Measurements from ENCODE around the gene SLC39A11. TPM values are rescaled to one million over a fixed set of nuclear protein-coding genes. Genes with fewer than 3 reads are reported as not detected.

Gene SLC39A11
- total RNA-seq, 1 experiment from 2014 or later = 46.4 TPM

GRCh38 chr17:72991651-72992050 is 100.8 kb downstream of the SLC39A11 start:
- POLR2A ChIA-PET = no interaction called here
- no peak for ATAC-seq
- no peak for DNase-seq (ENCODE audit: low read depth, low spot score)
- BruUV-seq (replicated peaks) = no TSS peak
- RAD21 ChIA-PET (ENCODE audit: low non-redundant PET in 1 of 2, low total read pairs in 2 of 2, uncharacterized antibody in 2 of 2, unreplicated experiment in 2 of 2) = no interaction called here
- Histone ChIP-seq H3K79me2 (ENCODE audit: insufficient read depth, low read length) (no peaks in the 10 kb centered on the region), H3K9me3 (ENCODE audit: control insufficient read depth in 1 of 2, insufficient read depth in 1 of 2, low read depth in 1 of 2, low read length in 2 of 2) (no peaks in the 10 kb centered on the region), H2AFZ (ENCODE audit: low read depth, low read length, poor library complexity, severe bottlenecking) (no peak overlapping the region), H3K4me1 (ENCODE audit: control insufficient read depth in 1 of 2, insufficient read depth in 2 of 2, low read length in 2 of 2) (peaks cover 0 to under 1% of the 10 kb centered on the region in 2 experiments; a peak in 1 of 4 replicates), H3K27ac (ENCODE audit: low read depth, low read length) (no peak overlapping the region), H3K4me3 (replicated peaks in 1 of 2; ENCODE audit: low read depth in 1 of 2, low read length in 2 of 2) (no peak overlapping the region), H3K9ac (ENCODE audit: low read length) (no peak overlapping the region), H3K36me3 (ENCODE audit: control insufficient read depth in 1 of 2, insufficient read depth in 2 of 2, low read length in 2 of 2) (no peaks in the 10 kb centered on the region), H4K20me1 (ENCODE audit: insufficient read depth) (no peaks in the 10 kb centered on the region), H3K4me2 (ENCODE audit: low read length) (no peak overlapping the region), H3K27me3 (ENCODE audit: insufficient read depth, low read length) (no peaks in the 10 kb centered on the region), H3K9me2 (ENCODE audit: insufficient read depth) (no peaks in the 10 kb centered on the region)
- no peak for TF ChIP-seq POLR2A (IDR thresholded peaks at IDR 0.05; ENCODE audit: borderline replicate concordance, extremely low read depth, insufficient read depth, insufficient read length)
- TF ChIP-seq SIN3A (IDR thresholded peaks at IDR 0.05; ENCODE audit: low read depth) = no peak
- TF ChIP-seq MAX (IDR thresholded peaks at IDR 0.05) = no peak
- no peak for TF ChIP-seq FOSL1 (IDR thresholded peaks at IDR 0.05; ENCODE audit: low read depth)
- no peak for TF ChIP-seq RAD21 (IDR thresholded peaks at IDR 0.05; ENCODE audit: low read depth)
- no peak for TF ChIP-seq EZH2 (IDR thresholded peaks at IDR 0.05)
- no peak for TF ChIP-seq ZBTB33 (IDR thresholded peaks at IDR 0.05; ENCODE audit: extremely low read depth, insufficient replicate concordance, low read length)
- CTCF ChIA-PET = interaction anchor here (0.9 kb wide), 1 partner anchor 9 kb away, joined by 3 read pairs; no protein-coding TSS in a partner anchor
- intact Hi-C loops (cut with micrococcal nuclease) = no loop called here

GRCh38 chr17:72989074-72989610 is 103.3 kb downstream of the SLC39A11 start:
- Histone ChIP-seq H3K4me3 (replicated peaks in 1 of 2; ENCODE audit: low read depth in 1 of 2, low read length in 2 of 2) (no peak overlapping the region), H3K79me2 (ENCODE audit: insufficient read depth, low read length) (no peaks in the 10 kb centered on the region), H3K36me3 (ENCODE audit: control insufficient read depth in 1 of 2, insufficient read depth in 2 of 2, low read length in 2 of 2) (no peaks in the 10 kb centered on the region), H3K9me3 (ENCODE audit: control insufficient read depth in 1 of 2, insufficient read depth in 1 of 2, low read depth in 1 of 2, low read length in 2 of 2) (no peaks in the 10 kb centered on the region), H2AFZ (ENCODE audit: low read depth, low read length, poor library complexity, severe bottlenecking) (no peak overlapping the region), H4K20me1 (ENCODE audit: insufficient read depth) (no peaks in the 10 kb centered on the region), H3K9me2 (ENCODE audit: insufficient read depth) (no peaks in the 10 kb centered on the region), H3K4me1 (ENCODE audit: control insufficient read depth in 1 of 2, insufficient read depth in 2 of 2, low read length in 2 of 2) (peaks cover 21 to 26% of the 10 kb centered on the region in 2 experiments), H3K4me2 (ENCODE audit: low read length) (no peak overlapping the region), H3K9ac (ENCODE audit: low read length) (no peak overlapping the region), H3K27me3 (ENCODE audit: insufficient read depth, low read length) (no peaks in the 10 kb centered on the region), H3K27ac (ENCODE audit: low read depth, low read length) (no peak overlapping the region)
- ChIA-PET RAD21 (ENCODE audit: low non-redundant PET in 1 of 2, low total read pairs in 2 of 2, uncharacterized antibody in 2 of 2, unreplicated experiment in 2 of 2) (no interaction called here), CTCF (no interaction called here), POLR2A (no interaction called here)
- BruUV-seq (replicated peaks) = no TSS peak
- ATAC-seq = no peak
- intact Hi-C loops (cut with micrococcal nuclease) = loop anchor here (10.0 kb wide), 1 partner anchor 424 kb away; no protein-coding TSS in a partner anchor
- DNase-seq (ENCODE audit: low read depth, low spot score) = no peak
- TF ChIP-seq REST (IDR thresholded peaks at IDR 0.05; ENCODE audit: low read depth) (no peak), ZBTB33 (IDR thresholded peaks at IDR 0.05; ENCODE audit: extremely low read depth, insufficient replicate concordance, low read length) (no peak), MAX (IDR thresholded peaks at IDR 0.05) (no peak), CBX3 (IDR thresholded peaks at IDR 0.05; ENCODE audit: low read depth) (no peak)
